B cell (primary cell): ENCODE measurements around the gene FUOM. TPM values are rescaled to one million over a fixed set of nuclear protein-coding genes. Genes with fewer than 3 reads are reported as not detected.

Experiments
- ATAC-seq: fragments of 200-7000 bp; cut with Tn5 transposase; one replicate; pipeline ENCODE4 v1.10.0; 2021; ENCODE audit warnings: low read depth, mild to moderate bottlenecking, moderate number of reproducible peaks, moderate library complexity
- CTCF ChIA-PET: fragments of 350-600 bp; sonication (Branson Sonifier 250); formaldehyde crosslinking; loops from one replicate; lab custom pipeline; 2021; ENCODE audit warnings: antibody characterized with exemption, inconsistent platforms; lab: Charles Lee
- POLR2A ChIA-PET: fragments of 350-600 bp; sonication (Branson Sonifier 250); formaldehyde crosslinking; loops from one replicate; lab custom pipeline; 2021; ENCODE audit warnings: antibody characterized with exemption; lab: Charles Lee
- DNase-seq: peaks from one replicate; pipeline ENCODE4 v3.0.0; 2013
- H2AFZ ChIP-seq: 2 replicates; pipeline ENCODE4 v1.6.1; 2012; ENCODE audit warnings: mild to moderate bottlenecking, low read depth, low read length; ENCODE audit not compliant: insufficient read depth, poor library complexity, severe bottlenecking
- H3K27ac ChIP-seq, 2 donors: 1 replicate in 1 of 2; 2 replicates in 1 of 2; pipeline ENCODE4 v1.5.1; 2012 to 2013; ENCODE audit warnings: low read length in 2 of 2, mild to moderate bottlenecking in 2 of 2, moderate library complexity in 1 of 2
- H3K27me3 ChIP-seq, 4 experiments: fragments of 200-600 bp in 1 of 4; sonication (generic) in 1 of 4; replicated peaks in 1 of 4; 1 replicate in 2 of 4; 2 replicates in 2 of 4; pipeline versions ENCODE4 v1.6.1 to v1.7.0; 2013 to 2016; ENCODE audit warnings: low read length in 3 of 4, mild to moderate bottlenecking in 2 of 4, mixed read lengths in 1 of 4, moderate library complexity in 1 of 4; ENCODE audit not compliant: insufficient read depth in 4 of 4, control insufficient read depth in 3 of 4; ENCODE audit errors: control extremely low read depth in 1 of 4
- H3K36me3 ChIP-seq, 2 experiments: replicated peaks in 1 of 2; 1 replicate in 1 of 2; 2 replicates in 1 of 2; pipeline versions ENCODE4 v1.6.1 to v1.7.1; 2013; ENCODE audit warnings: low read length in 1 of 2; ENCODE audit not compliant: insufficient read depth in 2 of 2, control insufficient read depth in 1 of 2; ENCODE audit errors: control extremely low read depth in 1 of 2, extremely low read depth in 1 of 2
- H3K4me1 ChIP-seq, 2 donors: fragments of 200-600 bp in 1 of 2; sonication (generic) in 1 of 2; 1 replicate in 1 of 2; 2 replicates in 1 of 2; pipeline versions ENCODE4 v1.5.1 to v1.6.1; 2013 to 2017; ENCODE audit warnings: low read length in 2 of 2; ENCODE audit not compliant: control insufficient read depth in 2 of 2, insufficient read depth in 2 of 2
- H3K4me2 ChIP-seq: replicated peaks from 2 replicates; pipeline ENCODE3; 2012; ENCODE audit warnings: mild to moderate bottlenecking, low read depth, low read length; ENCODE audit not compliant: poor library complexity, severe bottlenecking
- H3K4me3 ChIP-seq, 5 experiments: fragments of 200-600 bp in 1 of 5; sonication (generic) in 1 of 5; 1 replicate in 3 of 5; 2 replicates in 2 of 5; pipeline versions ENCODE4 v1.5.1 to v1.7.0; 2011 to 2016; ENCODE audit warnings: low read length in 4 of 5, mild to moderate bottlenecking in 4 of 5, low read depth in 2 of 5, control low read depth in 1 of 5, moderate library complexity in 1 of 5; ENCODE audit not compliant: insufficient read depth in 1 of 5; ENCODE audit errors: control extremely low read depth in 1 of 5, extremely low read depth in 1 of 5
- H3K79me2 ChIP-seq: fragments of 200-600 bp; sonication (generic); one replicate; pipeline ENCODE4 v1.6.0; 2016; ENCODE audit warnings: low read length; ENCODE audit not compliant: control insufficient read depth, insufficient read depth
- H3K9ac ChIP-seq: fragments of 200-600 bp; sonication (generic); 2 replicates; pipeline ENCODE4 v1.6.1; 2017; ENCODE audit warnings: mild to moderate bottlenecking, low read length, moderate library complexity
- H3K9me3 ChIP-seq, 3 donors: one replicate each; pipeline versions ENCODE4 v1.6.1 to v1.7.1; 2013; ENCODE audit warnings: low read length in 2 of 3; ENCODE audit not compliant: control insufficient read depth in 2 of 3, insufficient read depth in 1 of 3; ENCODE audit errors: control extremely low read depth in 1 of 3
- H4K20me1 ChIP-seq: 2 replicates; pipeline ENCODE4 v1.6.0; 2012; ENCODE audit warnings: mild to moderate bottlenecking, low read length; ENCODE audit not compliant: insufficient read depth, control insufficient read depth, poor library complexity, severe bottlenecking
- H3K27ac Mint-ChIP-seq: one replicate; pipeline ENCODE4 v1.8.0; 2021; ENCODE audit warnings: mixed read lengths
- H3K27me3 Mint-ChIP-seq: one replicate; pipeline ENCODE4 v1.8.0; 2021; ENCODE audit warnings: mixed read lengths
- H3K4me1 Mint-ChIP-seq: one replicate; pipeline ENCODE4 v1.8.0; 2021; ENCODE audit warnings: mixed read lengths
- H3K4me3 Mint-ChIP-seq: one replicate; pipeline ENCODE4 v1.8.0; 2021; ENCODE audit warnings: mixed read lengths
- H3K9me3 Mint-ChIP-seq: one replicate; pipeline ENCODE4 v1.8.0; 2022; ENCODE audit warnings: mixed read lengths; ENCODE audit not compliant: insufficient read depth
- CTCF ChIP-seq: fragments of 200-600 bp; IDR thresholded peaks from one replicate; pipeline ENCODE4 v1.8.0; 2022; ENCODE audit warnings: antibody characterized with exemption, mild to moderate bottlenecking
- EZH2 ChIP-seq: IDR thresholded peaks from 2 replicates; pipeline ENCODE4 v1.6.1; 2012; ENCODE audit warnings: borderline replicate concordance, low read depth, mild to moderate bottlenecking, moderate library complexity, low read length; ENCODE audit not compliant: insufficient read depth, poor library complexity, severe bottlenecking
- WGBS: methylation state at CpG from one replicate; pipeline ENCODE4 v1.1.5; 2013; ENCODE audit warnings: missing lambda C conversion rate; ENCODE audit not compliant: insufficient coverage; 5-methylcytosine and 5-hydroxymethylcytosine counted together
- intact Hi-C: fragments of 100-400 bp; cut with micrococcal nuclease; formaldehyde crosslinking; loops from one replicate; pipeline ENCODE4 v1.10.0; 2022
- polyA plus RNA-seq: library from polyadenylated mRNA; depleted of rRNA; stranded (reverse); fragments of >200 nt; gene quantifications from 2 replicates; pipeline ENCODE4 v1.2.3, GENCODE V29; 2012
- total RNA-seq, 2 donors: library from RNA; stranded (reverse); fragments of 120-200 nt in 1 of 2; gene quantifications; 1 replicate in 1 of 2; 2 replicates in 1 of 2; pipeline versions ENCODE4 v1.2.3 to v1.2.4, GENCODE V29; 2013 to 2022

The FUOM gene
- total and polyA plus RNA-seq, 2 donors (not counting 1 experiment from before 2014, with no cell fraction given): 23.8 to 30.7 TPM

- H3K4me3 ChIP-seq: no peak overlapping the region
- Mint-ChIP-seq H3K9me3 (no peaks in the 10 kb centered on the region), H3K27ac (no peak overlapping the region), H3K4me3 (no peak overlapping the region), H3K4me1 (peaks cover 8% of the 10 kb centered on the region), H3K27me3 (no peaks in the 10 kb centered on the region)
- no peak overlapping the region for H3K27ac ChIP-seq
- CTCF ChIA-PET: no interaction called here
- no peak for DNase-seq
- no peak overlapping the region for H3K4me2 ChIP-seq
- H4K20me1 ChIP-seq: no peaks in the 10 kb centered on the region
- H3K9me3 ChIP-seq: no peaks in the 10 kb centered on the region
- H3K27me3 ChIP-seq: no peaks in the 10 kb centered on the region
- intact Hi-C loops: no loop called here
- TF ChIP-seq CTCF: no peak
- TF ChIP-seq EZH2: no peak
- no peak overlapping the region for H3K9ac ChIP-seq
- no peak overlapping the region for H2AFZ ChIP-seq
- ATAC-seq: no peak
- 96% methylated on average over 12 of the region's 13 CpGs for WGBS
- peaks cover 4 to 7% of the 10 kb centered on the region in 2 donors for H3K4me1 ChIP-seq
- H3K36me3 ChIP-seq: peaks cover 0 to 54% of the 10 kb centered on the region in 2 experiments
- H3K79me2 ChIP-seq: no peaks in the 10 kb centered on the region
- POLR2A ChIA-PET: no interaction called here
Measured at GRCh38 chr10:133366751-133367150, 8.9 kb upstream of the FUOM start.

- no peak overlapping the region for H3K4me2 ChIP-seq
- no peak overlapping the region for H3K27ac ChIP-seq
- H3K4me1 ChIP-seq: peaks cover 10 to 14% of the 10 kb centered on the region in 2 donors
- Mint-ChIP-seq H3K4me1 (peaks cover 12% of the 10 kb centered on the region), H3K4me3 (no peak overlapping the region), H3K27ac (no peak overlapping the region), H3K27me3 (no peaks in the 10 kb centered on the region), H3K9me3 (no peaks in the 10 kb centered on the region)
- H2AFZ ChIP-seq: no peak overlapping the region
- H4K20me1 ChIP-seq: no peaks in the 10 kb centered on the region
- peaks cover 0 to 54% of the 10 kb centered on the region in 2 experiments for H3K36me3 ChIP-seq
- H3K27me3 ChIP-seq: no peaks in the 10 kb centered on the region
- no peak overlapping the region for H3K4me3 ChIP-seq
- intact Hi-C loops: no loop called here
- POLR2A ChIA-PET: no interaction called here
- CTCF ChIA-PET: no interaction called here
- H3K79me2 ChIP-seq: no peaks in the 10 kb centered on the region
- no peak for DNase-seq
- peaks cover 0 to 3% (median 0%) of the 10 kb centered on the region in 3 donors for H3K9me3 ChIP-seq
- WGBS: 92% methylated on average over 17 of the region's 17 CpGs
- no peak overlapping the region for H3K9ac ChIP-seq
- ATAC-seq: no peak
- no peak for TF ChIP-seq CTCF
- TF ChIP-seq EZH2: no peak
Measured at GRCh38 chr10:133366130-133366478, 8.3 kb upstream of the FUOM start.
